GM12878 (cell line): ENCODE data around the gene KRTAP4-6. TPM values are rescaled to one million over a fixed set of nuclear protein-coding genes. Genes with fewer than 3 reads are reported as not detected.
"Not testable (repeated sequence)": the region's sequence is repeated elsewhere in the genome, so short reads cannot be mapped to it uniquely, and the experiment has no call there.

Experiments used
- ATAC-seq: fragments of 200-7000 bp; cut with Tn5 transposase; 3 replicates; pipeline ENCODE4 v1.9.1; 2020; ENCODE audit warnings: mild to moderate bottlenecking, moderate library complexity
- BruUV-seq: library from RNA; stranded (reverse); fragments of 400-500 nt; replicated peaks from 2 replicates; lab custom pipeline; 2021; lab: Mats Ljungman, UMichigan
- CTCF ChIA-PET: fragments of 300-600 bp; sonication (Branson Sonifier 250); formaldehyde crosslinking; extraction: SDS; loops from one replicate; lab custom pipeline; 2021; ENCODE audit warnings: inconsistent platforms; lab: Yijun Ruan, JAX
- POLR2A ChIA-PET: fragments of 350-600 bp; formaldehyde crosslinking; extraction: SDS; loops from one replicate; lab custom pipeline; 2021; ENCODE audit warnings: inconsistent platforms; lab: Charles Lee
- RAD21 ChIA-PET: fragments of 300-600 bp; sonication (Branson Sonifier 250); formaldehyde crosslinking; loops from one replicate; lab custom pipeline; 2023; ENCODE audit warnings: antibody characterized with exemption; ENCODE audit not compliant: unreplicated experiment; lab: Charles Lee
- SMC1A ChIA-PET: fragments of 300-600 bp; sonication (Branson Sonifier 250); formaldehyde crosslinking; loops from one replicate; lab custom pipeline; 2023; ENCODE audit not compliant: unreplicated experiment, uncharacterized antibody; lab: Charles Lee
- DNase-seq: peaks from one replicate; pipeline ENCODE4 v3.0.0-alpha.2; 2011; ENCODE audit warnings: low read depth, low spot score
- FAIRE-seq: peaks from 3 replicates; lab custom pipeline; 2011; peaks lifted over from hg19 to GRCh38; lab: Jason Lieb, UNC
- H2AFZ ChIP-seq: 2 replicates; pipeline ENCODE4 v1.6.0; 2011; ENCODE audit warnings: low read depth, low read length, control low read depth; ENCODE audit not compliant: control insufficient read depth
- H3K27ac ChIP-seq: 2 replicates; pipeline ENCODE4 v1.5.1; 2011; ENCODE audit warnings: control low read depth; ENCODE audit not compliant: control insufficient read depth, insufficient read depth
- H3K27me3 ChIP-seq, 2 experiments: replicated peaks in 1 of 2; 2 replicates each; pipeline versions ENCODE4 v1.6.0 to v1.6.1; 2011; ENCODE audit warnings: low read length in 1 of 2; ENCODE audit not compliant: control insufficient read depth in 2 of 2, insufficient read depth in 2 of 2
- H3K36me3 ChIP-seq, 2 experiments: 2 replicates each; pipeline ENCODE4 v1.5.1; 2011; ENCODE audit warnings: low read length in 1 of 2; ENCODE audit not compliant: control insufficient read depth in 2 of 2, insufficient read depth in 2 of 2
- H3K4me1 ChIP-seq: 2 replicates; pipeline ENCODE4 v1.6.1; 2011; ENCODE audit warnings: mild to moderate bottlenecking, low read length, moderate library complexity, mixed read lengths; ENCODE audit not compliant: control insufficient read depth, insufficient read depth
- H3K4me2 ChIP-seq: 2 replicates; pipeline ENCODE4 v1.6.0; 2011; ENCODE audit warnings: control low read depth; ENCODE audit not compliant: control insufficient read depth, insufficient read depth
- H3K4me3 ChIP-seq: fragments of 200-600 bp; sonication (generic); 2 replicates; pipeline ENCODE4 v1.5.1; 2016
- H3K79me2 ChIP-seq: 2 replicates; pipeline ENCODE4 v1.6.0; 2011; ENCODE audit warnings: low read length; ENCODE audit not compliant: control insufficient read depth, insufficient read depth
- H3K9ac ChIP-seq: 2 replicates; pipeline ENCODE4 v1.8.0; 2011; ENCODE audit warnings: low read length, control low read depth, mixed read lengths; ENCODE audit not compliant: control insufficient read depth, insufficient read depth
- H3K9me3 ChIP-seq: replicated peaks from 3 replicates; pipeline ENCODE4 v1.5.1; 2011; ENCODE audit warnings: mild to moderate bottlenecking, low read length; ENCODE audit not compliant: control insufficient read depth, insufficient read depth
- H4K20me1 ChIP-seq: 2 replicates; pipeline ENCODE4 v1.6.0; 2011; ENCODE audit not compliant: control insufficient read depth, insufficient read depth
- BMI1 ChIP-seq: fragments of 450-650 bp; IDR thresholded peaks from 2 replicates; pipeline ENCODE4 v1.6.1; 2016; ENCODE audit warnings: mild to moderate bottlenecking, moderate library complexity, borderline replicate concordance
- WGBS: methylation state at CpG from one replicate; pipeline ENCODE4 v1.1.6; 2016; ENCODE audit warnings: low lambda C conversion rate; ENCODE audit not compliant: insufficient replicate concordance, insufficient coverage; ENCODE audit errors: missing lambda C conversion rate; 5-methylcytosine and 5-hydroxymethylcytosine counted together
- in situ Hi-C: fragments of 300-500 bp; cut with MboI; formaldehyde crosslinking; loops from 9 replicates; pipeline ENCODE4 v1.14.3; 2018; ENCODE audit warnings: mixed read lengths
- intact Hi-C: fragments of 100-400 bp; cut with micrococcal nuclease; formaldehyde crosslinking; loops from one replicate; pipeline ENCODE4 v1.14.2; 2022; ENCODE audit not compliant: unreplicated experiment
- polyA plus RNA-seq, 11 experiments: library from polyadenylated mRNA; depleted of rRNA in 4 of 11; unstranded in 6 of 11; stranded (reverse) in 5 of 11; fragments of >200 nt; fragmentation: Nextera tagmentation in 4 of 11; fragmentation: Illumina TruSeq in 1 of 11; extraction: Ambion mirVana in 4 of 11; extraction: Trizol in 1 of 11; gene quantifications; 1 replicate in 1 of 11; 2 replicates in 10 of 11; pipeline versions ENCODE4 v1.2.1 to v1.2.3, GENCODE V29; 2011 to 2016; ENCODE audit warnings: inconsistent platforms in 2 of 11, missing spikeins in 2 of 11, low read depth in 1 of 11
- total RNA-seq, 4 experiments: library from RNA; depleted of rRNA in 3 of 4; stranded (reverse); fragments of >200 nt in 3 of 4; fragmentation: Illumina TruSeq in 1 of 4; extraction: Trizol in 1 of 4; gene quantifications; 2 replicates each; pipeline versions ENCODE4 v1.2.1 to v1.2.3, GENCODE V29; 2013 to 2021

Gene KRTAP4-6
- total and polyA plus RNA-seq, 10 of the 15 experiments (the other 5 are each of a cell fraction or from before 2014, with no cell fraction given): not detected

- in situ Hi-C loops: not testable (repeated sequence)
Observed at GRCh38 chr17:41104386-41105038, 35.8 kb downstream of the KRTAP4-6 start.

GRCh38 chr17:41103896-41104295, 36.4 kb downstream of the KRTAP4-6 start:
- DNase-seq (no peak), ATAC-seq (no peak)
- 7% methylated on average over 1 of the region's 1 CpG for WGBS
- intact Hi-C loops: no loop called here
- Histone ChIP-seq H4K20me1 (no peaks in the 10 kb centered on the region), H3K4me2 (no peak overlapping the region), H3K4me3 (no peak overlapping the region), H3K4me1 (no peaks in the 10 kb centered on the region)
- SMC1A ChIA-PET: no interaction called here
- in situ Hi-C loops: no loop called here
- TF ChIP-seq BMI1: no peak
- TF ChIP-seq, all 136 proteins: peak for 0
- RAD21 ChIA-PET: no interaction called here
- BruUV-seq: no TSS peak
- Histone ChIP-seq H3K79me2 (no peaks in the 10 kb centered on the region), H3K27ac (no peak overlapping the region), H3K9ac (no peak overlapping the region), H3K27me3 (no peaks in the 10 kb centered on the region; a peak in 1 of 4 replicates), H2AFZ (no peak overlapping the region), H3K36me3 (no peaks in the 10 kb centered on the region), H3K9me3 (no peaks in the 10 kb centered on the region)
- no peak for FAIRE-seq
- CTCF ChIA-PET: no interaction called here
- POLR2A ChIA-PET: no interaction called here

More at GRCh38 chr17:41104386-41105038, 35.8 kb downstream of the KRTAP4-6 start:
- H4K20me1 ChIP-seq, H3K4me1 ChIP-seq, H3K27me3 ChIP-seq, ATAC-seq, DNase-seq, POLR2A ChIA-PET, H3K27ac ChIP-seq, FAIRE-seq, H3K4me2 ChIP-seq, H3K9ac ChIP-seq, H3K4me3 ChIP-seq, H3K9me3 ChIP-seq, BruUV-seq, intact Hi-C loops, H3K36me3 ChIP-seq, CTCF ChIA-PET, SMC1A ChIA-PET, RAD21 ChIA-PET, H3K79me2 ChIP-seq, H2AFZ ChIP-seq: not testable (repeated sequence)
- WGBS: 0% methylated on average over 2 of the region's 2 CpGs
